SIG-M5 (cell line): ENCODE data around the gene UBE2I.
"Not testable (repeated sequence)": the region's sequence is repeated elsewhere in the genome, so short reads cannot be mapped to it uniquely, and the experiment has no call there.

Experiments
- DNase-seq: peaks from one replicate; lab custom pipeline; 2025; lab: John Stamatoyannopoulos, UW

The UBE2I gene

DNA sequence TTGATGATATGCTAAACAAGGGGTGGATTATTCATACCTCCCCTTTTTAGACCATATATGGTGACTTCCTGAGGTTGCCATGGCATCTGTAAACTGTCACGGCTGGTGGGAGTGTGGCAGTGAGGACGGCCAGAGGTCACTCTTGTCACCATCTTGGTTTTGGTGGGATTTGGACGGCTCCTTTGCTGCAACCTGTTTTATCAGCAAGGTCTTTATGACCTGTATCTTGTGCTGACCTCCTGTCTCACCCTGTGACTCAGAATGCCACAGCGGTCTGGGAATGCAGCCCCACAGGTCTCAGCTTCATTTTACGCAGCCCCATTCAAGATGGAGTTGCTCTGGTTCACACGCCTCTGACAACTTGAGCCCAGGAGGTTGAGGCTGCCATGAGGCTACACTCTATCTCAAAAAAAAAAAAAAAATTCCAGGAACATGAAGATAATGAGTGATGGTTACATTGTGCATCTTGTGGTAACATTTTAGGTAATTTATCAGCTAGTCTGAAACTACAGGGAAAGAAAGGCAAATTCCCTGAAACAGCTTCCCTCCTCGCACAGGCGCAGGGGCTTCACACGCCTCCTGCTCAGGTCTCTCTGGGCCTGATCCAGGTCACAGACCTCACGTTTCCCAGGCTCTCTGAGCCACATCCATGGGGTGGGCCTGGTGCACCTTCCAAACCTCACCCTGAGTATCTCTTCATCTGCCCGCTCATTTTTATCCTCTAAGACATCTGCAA is 15.3 kb upstream of the UBE2I start:
- no peak for DNase-seq

DNA sequence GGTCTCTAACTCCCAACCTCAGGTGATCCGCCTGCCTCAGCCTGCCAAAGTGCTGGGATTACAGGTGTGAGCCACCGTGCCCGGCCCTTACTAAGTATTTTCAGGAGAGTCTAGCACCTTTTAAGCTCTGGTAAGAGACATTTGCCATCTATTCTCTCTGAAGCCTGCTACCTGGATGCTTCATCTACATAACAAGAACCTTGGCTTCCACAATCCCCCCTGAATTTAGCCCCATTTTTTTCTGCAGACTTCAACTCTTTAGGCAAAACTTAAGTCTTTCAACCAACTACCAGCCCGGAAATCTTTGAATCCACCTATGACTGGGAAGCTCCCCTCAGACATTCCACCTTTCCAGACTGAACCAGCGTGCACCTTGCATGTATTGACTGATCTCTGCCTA is 14.0 kb upstream of the UBE2I start:
- DNase-seq = no peak

DNA sequence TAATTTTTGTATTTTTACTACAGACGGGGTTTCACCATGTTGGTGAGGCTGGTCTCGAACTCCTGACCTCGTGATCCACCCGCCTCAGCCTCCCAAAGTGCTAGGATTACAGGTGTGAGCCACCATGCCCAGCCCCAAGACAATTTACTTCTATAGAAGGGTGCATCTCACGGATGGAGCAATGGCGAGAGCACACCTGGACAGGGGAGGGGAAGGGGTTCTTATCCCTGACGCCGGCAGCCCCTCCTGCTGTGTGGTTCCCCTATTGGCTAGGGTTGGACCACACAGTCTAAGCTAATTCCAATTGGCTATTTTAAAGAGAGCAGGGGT is 12.8 kb upstream of the UBE2I start:
- DNase-seq = not testable (repeated sequence)

DNA sequence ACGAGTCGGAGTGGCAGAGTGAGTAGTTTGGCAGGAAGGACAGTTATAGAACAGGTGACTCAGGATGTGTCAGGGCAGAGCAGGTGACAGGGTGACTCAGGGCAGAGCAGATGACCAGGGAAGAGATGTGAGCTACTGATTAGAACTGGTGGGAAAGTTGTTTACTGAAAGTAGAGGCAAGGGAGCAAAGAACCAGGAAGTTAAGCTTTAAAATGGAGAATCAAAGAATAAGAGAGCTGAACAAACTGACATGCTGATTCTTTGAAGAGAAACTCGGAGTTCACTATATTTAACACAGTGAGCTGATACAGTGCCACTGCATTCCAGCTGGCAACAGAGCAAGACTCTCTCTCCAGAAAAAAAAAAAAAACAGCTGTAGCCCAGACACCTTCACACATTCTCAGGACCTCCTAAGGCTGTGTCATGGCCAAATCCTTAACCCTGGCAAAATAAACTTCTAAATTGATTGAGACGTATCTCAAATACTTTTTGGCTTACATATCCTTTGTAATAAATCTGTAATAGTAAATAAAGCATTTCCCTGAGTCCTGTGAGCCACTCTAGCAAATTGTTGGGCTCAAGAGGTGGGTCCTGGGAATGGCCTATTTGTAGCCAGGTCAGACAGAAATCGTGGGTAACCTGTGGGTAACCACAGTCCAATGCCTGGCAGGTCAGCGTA is 12.3 kb upstream of the UBE2I start:
- no peak for DNase-seq

DNA sequence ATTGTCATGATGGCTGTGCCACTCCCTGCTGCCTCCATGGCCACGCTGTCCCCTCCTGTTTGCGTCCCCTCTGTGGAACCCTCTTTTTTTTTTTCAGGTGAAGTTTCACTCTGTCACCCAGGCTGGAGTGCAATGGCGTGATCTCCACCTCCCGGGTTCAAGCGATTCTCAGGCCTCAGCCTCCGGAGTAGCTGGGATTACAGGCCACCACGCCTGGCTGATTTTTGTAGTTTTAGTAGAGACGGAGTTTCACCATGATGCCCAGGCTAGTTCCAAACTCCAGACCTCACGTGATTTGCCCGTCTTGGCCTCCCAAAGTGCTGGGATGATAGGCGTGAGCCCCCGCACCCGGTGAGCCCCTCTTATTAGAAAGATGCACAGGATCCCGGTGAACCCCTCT is 11.0 kb upstream of the UBE2I start:
- DNase-seq = no peak

DNA sequence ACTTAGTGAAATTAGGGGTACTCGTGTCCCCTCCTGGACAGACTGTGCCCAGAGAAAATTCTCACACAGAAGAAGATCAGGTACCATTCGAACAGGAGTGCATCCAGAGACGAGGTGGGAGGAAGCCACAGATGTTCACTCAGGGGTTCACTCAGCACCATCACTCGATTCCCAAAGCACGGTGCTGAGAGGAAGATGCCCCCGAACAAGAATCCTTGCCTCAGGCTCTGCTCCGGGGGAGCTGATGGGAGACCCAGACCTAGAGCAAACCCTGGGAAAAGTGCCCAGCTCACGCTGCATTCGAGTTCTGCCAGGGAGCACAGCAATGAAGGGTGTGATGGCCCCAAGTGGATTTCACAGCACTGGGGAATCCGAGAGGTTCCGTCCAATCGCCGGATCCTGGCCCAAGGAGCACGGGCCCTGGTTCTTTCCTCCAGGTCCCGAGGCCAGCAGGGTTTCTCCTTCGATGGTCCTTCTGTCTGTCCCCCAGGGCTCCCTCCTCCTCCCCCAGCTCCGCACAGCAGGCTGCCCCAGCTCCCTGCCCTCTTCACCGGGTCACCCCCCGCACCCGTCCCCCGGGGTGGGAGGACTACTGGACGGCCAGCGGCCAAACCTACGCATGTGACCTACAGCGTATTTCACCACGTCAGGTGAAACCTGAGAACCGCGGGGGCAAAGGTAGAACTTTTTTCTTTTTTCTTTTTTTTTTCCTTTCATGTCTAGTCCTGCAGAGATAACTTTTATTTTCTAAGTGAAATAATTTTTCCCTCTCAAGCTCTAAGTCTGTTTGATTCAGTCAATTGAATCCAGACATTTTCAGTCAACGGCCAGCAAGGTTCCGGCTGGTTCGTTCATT is 10.2 kb upstream of the UBE2I start:
- DNase-seq = no peak

DNA sequence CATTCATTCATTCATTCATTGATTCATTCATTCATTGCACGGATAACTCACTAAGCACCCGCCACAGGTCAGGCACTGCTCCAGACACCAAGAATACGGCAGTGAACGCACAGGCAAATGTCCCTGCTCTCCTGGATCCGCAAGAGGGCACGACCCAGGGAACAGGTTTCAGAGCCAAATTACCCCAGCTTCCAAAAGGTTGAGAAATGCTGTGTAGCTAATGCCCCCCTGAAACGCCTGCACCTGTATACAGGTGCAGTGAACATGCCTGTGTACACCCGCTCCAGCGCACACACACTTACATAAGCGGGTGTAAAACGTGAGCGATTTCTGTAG is 9.6 kb upstream of the UBE2I start:
- DNase-seq = no peak

DNA sequence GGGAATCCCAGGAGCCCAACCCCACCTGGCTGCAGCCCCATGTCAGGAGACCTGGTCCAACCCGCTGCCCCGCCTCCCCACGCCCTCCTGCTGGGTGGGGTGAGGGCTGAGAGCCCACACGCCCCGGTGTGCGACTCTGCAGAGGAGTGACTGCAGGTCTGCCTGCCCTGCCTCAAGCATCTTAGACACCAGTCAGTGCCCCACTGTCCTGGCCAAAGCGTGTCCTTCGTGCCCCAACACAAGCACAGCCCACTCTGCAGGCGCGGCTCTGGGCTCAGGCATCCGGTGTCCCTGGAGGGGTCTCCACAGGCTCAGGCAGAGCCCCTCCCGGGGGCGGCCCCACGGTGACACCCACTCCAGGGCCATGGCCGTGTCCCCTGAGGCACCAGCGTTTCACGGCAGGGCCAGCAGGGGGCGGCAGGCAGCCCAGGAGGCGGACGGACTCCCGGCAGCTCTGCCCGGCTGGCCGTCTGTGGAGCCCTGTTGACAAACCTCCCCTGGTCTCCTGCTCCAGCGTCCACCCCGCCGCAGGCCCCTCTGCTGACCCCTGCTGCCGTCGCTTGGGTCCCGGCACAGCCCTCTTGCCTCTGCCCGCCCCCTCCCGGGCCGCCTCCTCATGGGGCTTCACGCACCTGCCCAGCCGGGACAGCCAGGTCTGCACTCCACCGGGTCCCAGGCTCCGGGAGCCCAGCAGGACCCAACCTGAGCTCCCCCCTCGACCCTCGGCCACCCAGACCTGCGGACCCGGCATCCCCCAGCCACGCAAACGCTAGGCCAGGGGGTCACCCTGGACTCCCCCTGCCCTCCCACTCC is 8.6 kb upstream of the UBE2I start:
- no peak for DNase-seq

DNA sequence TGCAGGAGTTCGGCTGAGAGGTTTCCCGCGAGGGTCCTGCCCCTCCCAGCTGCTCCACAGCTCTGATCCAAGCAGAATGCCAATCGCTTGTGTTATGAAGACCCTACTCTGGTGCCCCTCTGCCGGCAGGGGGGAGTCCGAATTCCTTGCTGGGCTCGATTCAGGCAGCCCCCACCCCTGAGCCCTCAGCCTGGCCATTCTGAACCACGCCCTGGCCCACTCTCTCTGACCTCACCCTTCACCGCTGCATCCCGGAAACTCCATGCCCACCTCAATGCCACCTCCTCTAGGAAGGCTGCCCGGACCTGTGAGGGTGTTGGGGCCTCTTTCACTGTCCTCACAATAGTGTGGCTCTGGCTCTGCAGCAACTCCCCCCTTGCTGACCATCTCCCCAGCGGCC is 7.9 kb upstream of the UBE2I start:
- DNase-seq = no peak

DNA sequence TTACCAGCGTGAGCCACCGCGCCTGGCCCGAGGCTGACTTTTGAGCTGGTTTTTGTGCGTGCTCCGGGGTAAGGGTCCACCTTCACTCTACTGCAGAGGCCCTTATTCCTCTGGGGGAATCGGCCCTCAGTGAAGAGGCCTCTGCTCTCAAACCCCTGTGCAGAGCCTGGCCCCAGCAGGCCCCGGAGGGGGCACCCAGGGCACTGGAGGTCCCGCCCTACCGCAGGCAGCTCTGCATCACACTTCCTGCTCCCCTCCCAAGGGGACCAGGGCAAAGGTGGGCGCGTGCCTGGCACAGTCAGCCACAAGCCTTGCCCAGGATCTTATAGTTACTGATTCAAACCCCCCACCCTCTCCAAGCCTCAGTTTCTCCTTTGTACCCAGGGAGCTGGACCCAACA is 3.6 kb upstream of the UBE2I start:
- DNase-seq = no peak

DNA sequence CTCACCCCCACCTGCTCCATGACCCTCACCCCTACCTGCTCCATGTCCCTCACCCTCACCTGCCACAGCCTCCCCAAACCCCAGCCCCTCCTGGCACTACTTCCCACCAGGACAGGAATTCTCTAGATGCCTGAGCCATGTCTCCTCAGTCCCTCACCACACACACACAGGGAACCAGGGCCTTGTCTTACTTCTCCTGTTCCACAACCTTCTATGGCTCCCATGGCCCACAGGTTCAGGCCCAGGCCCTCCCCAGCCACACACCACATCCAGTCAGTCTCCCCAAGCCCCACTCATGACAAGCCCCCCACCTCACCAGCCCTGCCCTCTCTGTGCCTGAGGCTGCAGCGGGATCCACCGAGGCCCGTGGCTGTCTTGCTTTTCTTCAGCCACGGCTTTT is 3.1 kb upstream of the UBE2I start:
- DNase-seq = no peak

DNA sequence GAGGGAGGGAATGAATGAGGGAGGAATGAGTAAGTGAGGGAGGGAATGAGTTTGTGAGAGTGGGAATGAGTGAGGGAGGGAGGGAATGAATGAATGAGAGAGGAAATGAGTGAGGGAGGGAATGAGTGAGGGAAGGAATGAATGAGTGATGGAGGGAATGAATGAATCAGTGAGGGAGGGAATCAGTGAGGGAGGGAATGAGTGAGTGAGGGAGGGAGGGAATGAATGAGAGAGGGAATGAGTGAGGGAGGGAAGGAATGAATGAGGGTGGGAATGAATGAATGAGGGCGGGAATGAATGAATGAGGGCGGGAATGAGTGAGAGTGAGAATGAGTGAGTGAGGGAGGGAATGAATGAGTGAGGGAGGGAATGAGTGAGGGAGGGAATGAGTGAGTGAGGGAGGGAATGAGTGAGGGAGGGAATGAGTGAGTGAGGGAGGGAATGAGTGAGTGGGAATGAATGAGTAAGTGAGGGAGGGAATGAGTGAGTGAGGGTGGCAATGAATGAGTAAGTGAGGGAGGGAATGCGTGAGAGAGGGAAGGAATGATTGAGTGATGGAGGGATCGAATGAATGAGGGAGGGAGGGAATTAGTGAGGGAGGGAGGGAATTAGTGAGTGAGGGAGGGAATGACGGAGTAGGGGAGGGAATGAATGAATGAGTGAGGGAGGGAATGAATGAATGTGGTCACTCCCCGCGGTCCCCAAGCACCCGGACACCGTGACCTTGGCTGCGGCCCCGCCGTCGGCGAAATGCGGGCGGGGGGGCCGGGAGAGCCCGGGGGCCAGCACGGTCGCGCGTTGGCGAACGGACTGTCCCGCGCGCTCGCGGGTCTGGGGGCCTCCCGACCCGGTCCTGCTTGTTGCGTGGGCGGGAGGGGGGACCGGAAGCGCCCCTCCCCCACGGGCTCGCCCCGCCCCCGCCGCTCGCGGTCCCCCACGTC is 1.1 kb upstream of the UBE2I start:
- DNase-seq = no peak

DNA sequence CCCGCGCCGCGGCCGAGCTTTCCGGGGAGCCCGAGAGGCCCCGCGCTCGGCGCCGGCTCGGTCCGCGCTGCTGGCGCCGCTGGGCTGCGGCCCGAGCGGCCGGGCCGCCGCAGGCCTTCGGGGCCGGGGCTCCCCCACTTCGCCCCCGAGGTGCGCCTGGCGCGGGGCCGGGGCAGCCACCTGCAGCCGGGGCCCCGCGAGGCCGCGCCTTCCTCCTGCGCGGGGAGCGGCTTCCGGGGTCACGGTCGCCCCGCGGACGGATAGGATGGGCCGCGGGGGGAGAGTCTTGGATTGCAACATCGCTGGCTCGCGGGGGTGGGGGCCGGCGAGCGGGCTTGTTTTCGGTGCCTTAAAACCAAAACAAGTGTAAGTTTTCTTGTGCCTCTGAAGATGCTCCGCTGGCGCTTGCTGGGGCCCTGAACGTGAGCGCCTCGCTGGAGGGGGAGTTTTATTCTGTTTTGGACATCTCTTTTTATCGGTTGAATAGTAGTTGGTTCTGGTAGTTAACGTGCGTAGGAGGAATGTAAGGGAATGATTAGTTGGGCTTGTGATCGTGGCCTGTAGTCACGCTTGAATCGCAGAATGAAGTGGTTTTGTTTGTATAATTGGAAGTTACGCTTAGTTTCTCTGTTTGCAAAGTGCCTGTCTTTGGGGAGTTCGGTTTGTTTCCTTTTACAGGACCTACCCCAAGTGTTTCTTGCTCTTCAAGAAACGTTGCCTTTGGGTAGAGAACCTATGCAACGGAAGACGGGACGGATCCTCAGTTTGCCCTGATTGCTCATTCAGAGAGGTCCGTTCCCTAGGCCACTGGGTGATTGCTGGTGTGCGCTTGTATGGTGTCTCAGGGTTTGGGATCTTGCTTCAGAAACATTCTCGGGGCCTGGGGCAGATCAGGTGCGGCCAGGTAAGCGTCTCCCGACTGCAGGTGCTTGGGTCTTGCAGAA is 724 bp downstream of the UBE2I start:
- no peak for DNase-seq

DNA sequence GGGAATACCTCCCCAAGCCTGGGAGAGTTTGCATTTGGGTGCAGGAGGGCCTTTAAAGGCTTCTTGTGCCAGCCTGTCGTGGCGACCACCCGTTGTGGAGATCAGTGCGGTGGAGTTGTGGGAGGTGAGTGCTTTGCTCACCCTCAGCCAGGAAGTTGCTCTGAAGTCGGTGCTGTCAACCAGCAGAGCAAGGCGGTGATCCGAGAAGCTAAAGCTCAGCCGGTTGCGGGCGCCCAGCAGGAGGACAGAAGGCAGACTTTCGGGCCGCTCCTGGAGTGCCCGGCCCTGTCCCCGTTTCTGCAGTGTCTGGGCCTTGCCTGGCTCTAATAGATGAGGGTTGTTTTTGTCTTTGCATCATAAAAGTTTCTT is 1.4 kb downstream of the UBE2I start:
- DNase-seq = no peak

DNA sequence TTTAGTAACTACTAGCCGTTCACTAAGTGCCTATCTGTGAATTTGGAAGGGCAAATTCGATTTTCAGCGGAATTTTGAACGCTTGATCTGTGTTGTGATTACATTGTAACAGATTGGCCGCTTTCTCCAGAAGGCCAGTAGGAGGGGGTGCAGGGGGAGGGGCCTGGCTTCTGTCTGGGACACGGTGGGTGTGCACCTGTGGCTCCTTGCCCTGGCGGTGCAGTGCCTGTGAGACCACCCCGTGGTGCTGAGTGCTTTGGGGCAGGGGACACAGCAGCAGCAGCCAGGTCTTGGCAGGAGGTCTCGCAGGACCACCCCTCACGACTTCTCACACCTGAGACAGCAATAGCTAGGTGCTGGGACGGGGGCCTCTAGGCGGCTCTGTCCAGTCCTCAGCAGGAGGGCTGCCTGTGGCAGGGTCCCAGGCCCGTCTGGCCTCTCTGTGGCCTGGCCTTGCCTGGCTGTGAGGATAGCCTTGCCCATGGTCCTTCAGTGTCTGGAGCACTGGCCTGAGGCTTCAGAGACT is 1.8 kb downstream of the UBE2I start:
- DNase-seq = no peak

DNA sequence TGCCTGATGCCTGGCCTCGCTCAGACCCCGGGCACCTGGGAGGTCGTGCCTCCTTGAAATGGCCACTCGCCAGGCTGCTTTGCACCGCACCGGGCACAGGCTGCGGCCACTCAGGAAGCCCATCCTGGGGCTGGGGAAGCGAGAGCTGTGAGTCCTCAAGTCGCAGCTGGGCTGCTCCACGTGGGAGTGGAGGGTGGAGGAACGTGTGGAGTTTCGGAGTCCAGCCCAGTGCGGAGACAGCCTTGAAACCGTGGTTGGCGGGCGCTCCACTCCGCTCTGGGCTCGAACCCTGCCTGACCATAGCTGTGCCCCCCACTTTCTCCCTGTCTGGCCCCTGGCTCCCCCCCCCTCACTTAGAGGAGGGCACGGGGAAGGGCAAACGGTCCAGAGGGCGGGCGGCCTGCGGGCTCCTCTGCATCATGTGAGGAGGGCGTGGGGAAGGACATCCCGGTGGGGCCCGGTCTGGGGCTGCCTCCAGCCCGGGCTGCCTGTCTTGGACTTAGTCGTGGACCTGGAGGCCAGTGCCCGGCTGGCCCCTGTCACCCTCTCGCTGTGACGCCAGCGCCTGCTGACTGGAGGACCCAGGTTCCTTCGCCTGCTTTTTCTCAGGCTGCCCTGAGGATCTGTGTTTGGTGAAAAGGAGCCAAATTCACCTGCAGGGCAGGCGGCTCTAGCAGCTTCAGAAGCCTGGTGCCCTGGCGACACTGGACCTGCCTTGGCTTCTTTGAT is 2.5 kb downstream of the UBE2I start:
- no peak for DNase-seq

DNA sequence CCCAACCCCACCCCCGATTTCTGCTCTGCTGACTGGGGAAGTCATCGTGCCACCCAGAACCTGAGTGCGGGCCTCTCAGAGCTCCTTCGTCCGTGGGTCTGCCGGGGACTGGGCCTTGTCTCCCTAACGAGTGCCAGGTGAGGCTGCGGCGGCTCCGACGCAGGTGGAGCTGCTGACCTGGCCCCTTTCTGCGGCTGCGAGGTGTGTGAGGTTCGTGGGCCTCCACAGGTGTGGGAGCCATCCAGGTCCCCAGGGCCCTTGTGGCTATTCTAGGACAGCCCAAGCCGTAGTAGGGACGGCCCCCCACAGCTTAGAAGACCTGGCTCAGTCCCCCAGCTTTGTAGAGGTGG is 3.0 kb downstream of the UBE2I start:
- DNase-seq = no peak

DNA sequence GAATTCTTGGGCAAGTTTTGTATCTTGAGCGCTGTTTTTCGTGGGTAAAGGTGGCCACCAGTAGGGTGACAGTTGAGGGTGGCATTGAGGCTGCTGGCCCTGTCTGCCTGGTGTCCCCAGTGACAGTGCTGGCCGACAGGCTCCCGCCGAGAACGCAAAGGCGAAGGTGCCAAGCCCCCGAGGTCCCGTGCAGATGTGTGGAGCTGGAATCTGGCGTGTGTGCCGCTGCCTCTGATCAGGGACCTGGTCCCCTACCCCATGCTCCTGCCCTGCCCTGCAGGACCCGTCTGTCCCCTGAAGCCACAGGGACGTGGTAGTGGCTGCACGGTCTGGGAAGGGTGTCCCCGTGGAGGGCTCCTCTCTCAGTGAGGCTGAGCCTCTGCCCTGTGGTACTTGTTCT is 3.5 kb downstream of the UBE2I start:
- DNase-seq = no peak

DNA sequence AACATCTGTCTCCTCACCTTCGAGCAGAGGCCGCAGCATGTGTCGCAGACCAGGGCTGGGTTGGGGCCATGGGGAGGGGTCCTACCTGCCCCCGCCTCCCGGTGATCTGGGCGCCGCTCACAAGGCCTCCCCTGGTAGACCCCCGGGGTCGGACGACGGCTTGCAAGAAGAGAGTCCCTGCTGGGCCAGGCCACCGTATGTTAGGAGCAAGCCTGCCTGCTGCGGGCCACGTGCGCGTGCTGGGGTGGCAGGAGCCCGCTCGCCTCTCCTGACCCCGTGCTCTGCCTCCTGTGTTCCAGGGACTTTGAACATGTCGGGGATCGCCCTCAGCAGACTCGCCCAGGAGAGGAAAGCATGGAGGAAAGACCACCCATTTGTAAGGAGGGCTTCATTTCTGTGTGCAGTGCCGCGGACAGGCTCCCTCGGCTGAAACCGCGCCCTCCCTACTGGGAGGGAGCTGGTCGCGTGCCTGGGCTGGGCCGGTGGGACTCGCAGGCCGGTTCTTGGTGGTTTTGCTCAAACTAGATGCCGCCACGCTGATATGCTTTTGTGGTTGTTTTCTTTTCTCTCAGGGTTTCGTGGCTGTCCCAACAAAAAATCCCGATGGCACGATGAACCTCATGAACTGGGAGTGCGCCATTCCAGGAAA is 4.4 kb downstream of the UBE2I start:
- no peak for DNase-seq
